Loucy (cell line): Measurements from ENCODE around the gene METAP1D.

Experiments
- EZH2phosphoT487 ChIP-seq: fragments of 200-600 bp; IDR thresholded peaks from 2 replicates; pipeline ENCODE4 v1.6.1; 2018; ENCODE audit warnings: antibody characterized with exemption, mild to moderate bottlenecking, moderate library complexity, borderline replicate concordance
- TF ChIP-seq, protein P1 (sequence below): fragments of 200-600 bp; sonication (generic); conservative IDR thresholded peaks from 2 replicates; pipeline ENCODE4 v1.5.1; 2014; ENCODE audit warnings: mild to moderate bottlenecking, antibody characterized with exemption, low read length

- TF ChIP-seq, protein P1, sequence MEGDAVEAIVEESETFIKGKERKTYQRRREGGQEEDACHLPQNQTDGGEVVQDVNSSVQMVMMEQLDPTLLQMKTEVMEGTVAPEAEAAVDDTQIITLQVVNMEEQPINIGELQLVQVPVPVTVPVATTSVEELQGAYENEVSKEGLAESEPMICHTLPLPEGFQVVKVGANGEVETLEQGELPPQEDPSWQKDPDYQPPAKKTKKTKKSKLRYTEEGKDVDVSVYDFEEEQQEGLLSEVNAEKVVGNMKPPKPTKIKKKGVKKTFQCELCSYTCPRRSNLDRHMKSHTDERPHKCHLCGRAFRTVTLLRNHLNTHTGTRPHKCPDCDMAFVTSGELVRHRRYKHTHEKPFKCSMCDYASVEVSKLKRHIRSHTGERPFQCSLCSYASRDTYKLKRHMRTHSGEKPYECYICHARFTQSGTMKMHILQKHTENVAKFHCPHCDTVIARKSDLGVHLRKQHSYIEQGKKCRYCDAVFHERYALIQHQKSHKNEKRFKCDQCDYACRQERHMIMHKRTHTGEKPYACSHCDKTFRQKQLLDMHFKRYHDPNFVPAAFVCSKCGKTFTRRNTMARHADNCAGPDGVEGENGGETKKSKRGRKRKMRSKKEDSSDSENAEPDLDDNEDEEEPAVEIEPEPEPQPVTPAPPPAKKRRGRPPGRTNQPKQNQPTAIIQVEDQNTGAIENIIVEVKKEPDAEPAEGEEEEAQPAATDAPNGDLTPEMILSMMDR = no peak
- no peak for TF ChIP-seq EZH2phosphoT487
These were observed 93.1 kb downstream of the METAP1D start for GRCh38 chr2:172092716-172093415.
